Esophagus squamous epithelium (tissue), 5 donors: ENCODE results near the gene METTL14. TPM values are rescaled to one million over a fixed set of nuclear protein-coding genes. Genes with fewer than 3 reads are reported as not detected.

Experiments
- DNase-seq: peaks from one replicate; lab custom pipeline; 2025; lab: John Stamatoyannopoulos, UW
- H3K27ac ChIP-seq, 4 donors: fragments of 200-600 bp; sonication (generic); one replicate each; pipeline ENCODE4 v1.5.1; 2016 to 2019; ENCODE audit warnings: mild to moderate bottlenecking in 1 of 4
- H3K27me3 ChIP-seq, 4 donors: fragments of 200-600 bp; sonication (generic); 1 replicate in 3 of 4; 2 replicates in 1 of 4; pipeline versions ENCODE4 v1.5.1 to v1.6.0; 2017 to 2021; ENCODE audit warnings: antibody characterized with exemption in 1 of 4
- H3K36me3 ChIP-seq, 3 donors: fragments of 200-600 bp; sonication (generic); one replicate each; pipeline ENCODE4 v1.5.1; 2016 to 2019
- H3K4me1 ChIP-seq, 3 donors: fragments of 200-600 bp; sonication (generic); one replicate each; pipeline ENCODE4 v1.5.1; 2017 to 2019
- H3K4me3 ChIP-seq, 4 donors: fragments of 200-600 bp; sonication (generic); 1 replicate in 3 of 4; 2 replicates in 1 of 4; pipeline ENCODE4 v1.5.1; 2016 to 2019; ENCODE audit warnings: mild to moderate bottlenecking in 2 of 4, moderate library complexity in 1 of 4
- H3K9me3 ChIP-seq, 3 donors: fragments of 200-600 bp; sonication (generic); one replicate each; pipeline ENCODE4 v1.5.1; 2016 to 2019
- POLR2A ChIP-seq, 4 donors: fragments of 450-650 bp; IDR thresholded peaks; one replicate each; pipeline ENCODE4 v1.6.1; 2017; ENCODE audit warnings: antibody characterized with exemption in 4 of 4, mild to moderate bottlenecking in 4 of 4, moderate library complexity in 3 of 4
- WGBS, 2 donors: methylation state at CpG; one replicate each; pipeline ENCODE4 v1.1.5; 2018; 5-methylcytosine and 5-hydroxymethylcytosine counted together
- intact Hi-C: fragments of 100-400 bp; cut with DNase I; formaldehyde crosslinking; loops from one replicate; pipeline ENCODE4 v1.15.0; 2022
- total RNA-seq, 4 donors: library from RNA; depleted of rRNA; stranded (reverse); fragments of >200 nt; gene quantifications; one replicate each; pipeline ENCODE4 v1.1.0, GENCODE V29; 2016
- TF ChIP-seq, protein P1 (sequence below), 6 experiments: fragments of 450-650 bp in 4 of 6; fragments of 200-600 bp in 2 of 6; sonication (generic) in 2 of 6; IDR thresholded peaks; one replicate each; pipeline ENCODE4 v1.5.1; 2016 to 2019; ENCODE audit warnings: antibody characterized with exemption in 6 of 6, mild to moderate bottlenecking in 4 of 6, moderate library complexity in 4 of 6
- donor health status: DM: yes; HTN: yes; CAD: no.

The METTL14 gene
- total RNA-seq, 4 donors from 2014 or later: 30.9 to 42.0 (median 32.0) TPM

DNA sequence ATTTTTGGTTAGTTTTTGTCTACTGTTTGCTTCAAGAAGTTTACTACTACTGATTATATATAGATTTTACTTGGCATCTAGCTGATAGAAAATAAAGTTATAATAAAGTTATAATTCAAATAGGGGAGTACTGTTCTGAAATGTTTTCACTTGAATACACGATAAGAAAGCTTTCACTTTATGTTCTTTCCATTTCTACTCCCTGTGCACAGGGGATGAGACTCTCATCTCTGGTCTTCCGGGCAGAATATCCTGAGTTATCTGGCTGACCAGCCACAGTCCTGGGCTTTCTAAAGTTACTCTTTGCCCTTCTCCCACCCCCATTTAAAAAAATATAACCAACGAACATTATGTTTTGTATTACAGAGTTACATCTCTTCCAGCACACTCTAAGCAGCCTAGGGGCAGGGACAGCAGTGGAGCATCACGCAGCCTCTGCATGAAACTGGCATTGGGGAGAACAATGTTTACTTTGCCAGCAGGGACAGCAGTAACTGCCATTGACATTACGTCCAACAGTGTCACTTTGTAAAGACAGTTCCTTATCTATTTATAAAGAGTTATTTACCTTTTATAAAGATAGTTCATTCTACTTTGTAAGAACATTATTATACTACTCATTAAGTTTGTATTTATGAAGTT lies 64.3 kb downstream of the METTL14 start:
- TF ChIP-seq, protein P1, sequence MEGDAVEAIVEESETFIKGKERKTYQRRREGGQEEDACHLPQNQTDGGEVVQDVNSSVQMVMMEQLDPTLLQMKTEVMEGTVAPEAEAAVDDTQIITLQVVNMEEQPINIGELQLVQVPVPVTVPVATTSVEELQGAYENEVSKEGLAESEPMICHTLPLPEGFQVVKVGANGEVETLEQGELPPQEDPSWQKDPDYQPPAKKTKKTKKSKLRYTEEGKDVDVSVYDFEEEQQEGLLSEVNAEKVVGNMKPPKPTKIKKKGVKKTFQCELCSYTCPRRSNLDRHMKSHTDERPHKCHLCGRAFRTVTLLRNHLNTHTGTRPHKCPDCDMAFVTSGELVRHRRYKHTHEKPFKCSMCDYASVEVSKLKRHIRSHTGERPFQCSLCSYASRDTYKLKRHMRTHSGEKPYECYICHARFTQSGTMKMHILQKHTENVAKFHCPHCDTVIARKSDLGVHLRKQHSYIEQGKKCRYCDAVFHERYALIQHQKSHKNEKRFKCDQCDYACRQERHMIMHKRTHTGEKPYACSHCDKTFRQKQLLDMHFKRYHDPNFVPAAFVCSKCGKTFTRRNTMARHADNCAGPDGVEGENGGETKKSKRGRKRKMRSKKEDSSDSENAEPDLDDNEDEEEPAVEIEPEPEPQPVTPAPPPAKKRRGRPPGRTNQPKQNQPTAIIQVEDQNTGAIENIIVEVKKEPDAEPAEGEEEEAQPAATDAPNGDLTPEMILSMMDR (IDR thresholded peaks at IDR 0.05): no peak
- TF ChIP-seq POLR2A (IDR thresholded peaks at IDR 0.05): no peak
- H3K4me3 ChIP-seq: peak overlapping the region in 1 of 4 donors; percentile 11
- H3K27ac ChIP-seq: peak overlapping the region in 3 of 4 donors; percentile 45 to 55 (median 55)
- no peak for DNase-seq
- peaks cover 0 to 62% (median 11%) of the 10 kb centered on the region in 3 donors for H3K4me1 ChIP-seq
- WGBS, 2 donors: 67 to 68% methylated on average over 5 of the region's 5 CpGs
- peaks cover 0 to 31% (median 0%) of the 10 kb centered on the region in 3 donors for H3K36me3 ChIP-seq
- intact Hi-C loops: no loop called here
- no peaks in the 10 kb centered on the region for H3K27me3 ChIP-seq
- no peaks in the 10 kb centered on the region for H3K9me3 ChIP-seq

DNA sequence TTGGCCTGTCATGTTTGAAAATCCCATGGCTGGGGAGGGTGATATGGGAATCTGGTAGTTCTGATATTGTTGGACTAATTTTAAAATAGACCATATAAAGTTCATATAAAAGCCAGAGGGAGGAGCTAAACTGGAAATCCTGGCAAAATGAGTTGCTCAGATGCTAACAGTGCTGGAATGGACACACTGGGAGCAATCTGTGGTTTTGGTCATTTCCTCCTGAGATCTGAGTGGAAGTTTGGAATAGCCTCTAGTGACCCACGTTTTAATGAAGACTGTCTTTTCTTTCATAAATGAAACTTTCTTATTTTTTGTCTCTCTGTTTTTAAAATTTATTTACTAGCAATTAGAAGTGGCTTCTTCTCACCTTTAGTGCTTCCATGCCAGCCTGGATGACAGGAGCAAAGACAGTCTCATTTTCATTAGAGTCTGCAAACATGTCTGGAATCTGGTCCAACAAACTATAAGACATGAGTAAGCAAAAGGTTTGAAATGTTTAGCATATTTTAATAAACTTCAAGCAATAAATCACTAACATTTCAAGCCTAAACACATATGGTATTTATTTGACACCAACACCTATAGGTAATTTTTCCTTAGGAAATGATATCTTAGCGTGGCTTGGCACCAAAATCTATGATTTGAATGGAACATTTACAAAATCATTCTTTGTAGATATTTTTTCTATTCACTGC lies 66.6 kb downstream of the METTL14 start:
- Histone ChIP-seq H3K9me3 (no peaks in the 10 kb centered on the region), H3K27ac (peak overlapping the region in 1 of 4 donors; percentile 34), H3K4me1 (peaks cover 0 to 62% (median under 1%) of the 10 kb centered on the region in 3 donors), H3K36me3 (peaks cover 0 to 29% (median 0%) of the 10 kb centered on the region in 3 donors), H3K4me3 (no peak overlapping the region), H3K27me3 (no peaks in the 10 kb centered on the region)
- DNase-seq: no peak
- TF ChIP-seq, protein P1 (IDR thresholded peaks at IDR 0.05): no peak
- no peak for TF ChIP-seq POLR2A (IDR thresholded peaks at IDR 0.05)
- intact Hi-C loops: no loop called here
- WGBS, 2 donors: 52 to 76% methylated on average over 2 of the region's 2 CpGs

DNA sequence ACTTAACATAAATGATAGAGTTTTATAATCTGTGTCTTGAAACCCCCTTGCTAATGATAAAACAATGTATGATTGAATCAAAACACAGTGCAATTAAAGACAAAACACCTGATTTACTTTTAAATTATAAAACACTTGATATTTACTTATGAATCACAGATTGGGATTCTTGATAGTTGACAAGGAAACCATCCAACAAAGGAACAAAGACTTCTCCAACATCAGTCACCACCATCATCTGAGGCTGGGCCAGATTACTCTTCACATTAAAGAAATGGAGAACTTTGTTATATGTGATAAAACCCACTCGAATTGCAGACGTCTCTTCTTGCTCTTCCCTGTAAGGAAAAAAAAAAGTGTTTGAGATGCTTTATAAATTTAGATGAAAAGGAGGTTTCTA lies 67.4 kb downstream of the METTL14 start:
- Histone ChIP-seq H3K4me1 (peaks cover 0 to 63% (median 0%) of the 10 kb centered on the region in 3 donors), H3K4me3 (no peak overlapping the region), H3K9me3 (no peaks in the 10 kb centered on the region), H3K27me3 (no peaks in the 10 kb centered on the region), H3K36me3 (peaks cover 0 to 29% (median 0%) of the 10 kb centered on the region in 3 donors), H3K27ac (peak overlapping the region in 2 of 4 donors; percentile 76)
- no peak for DNase-seq
- WGBS, 2 donors: 70 to 78% methylated on average over 2 of the region's 2 CpGs
- TF ChIP-seq, protein P1 (IDR thresholded peaks at IDR 0.05): no peak
- no peak for TF ChIP-seq POLR2A (IDR thresholded peaks at IDR 0.05)
- intact Hi-C loops: no loop called here

DNA sequence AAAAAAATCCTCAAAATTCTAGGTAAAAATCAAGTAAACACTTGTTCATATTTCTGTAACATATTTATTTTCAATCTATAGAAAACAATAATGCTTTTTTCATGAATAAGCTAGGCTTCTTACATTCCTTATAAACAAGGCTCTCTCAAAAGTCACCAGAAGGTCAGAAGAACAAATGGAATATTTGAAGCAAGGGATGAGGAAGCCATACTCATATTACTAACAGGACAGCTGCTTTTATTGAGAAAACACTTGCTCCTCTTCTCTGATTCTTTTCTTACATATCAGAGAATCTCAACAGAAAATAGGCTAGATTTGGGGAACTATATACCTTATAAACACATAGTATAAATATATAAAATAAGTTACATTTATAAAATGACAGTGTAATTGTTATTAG lies 67.9 kb downstream of the METTL14 start:
- intact Hi-C loops: no loop called here
- TF ChIP-seq POLR2A (IDR thresholded peaks at IDR 0.05): no peak
- TF ChIP-seq, protein P1 (IDR thresholded peaks at IDR 0.05): no peak
- H3K4me1 ChIP-seq: peaks cover 0 to 68% (median 0%) of the 10 kb centered on the region in 3 donors

DNA sequence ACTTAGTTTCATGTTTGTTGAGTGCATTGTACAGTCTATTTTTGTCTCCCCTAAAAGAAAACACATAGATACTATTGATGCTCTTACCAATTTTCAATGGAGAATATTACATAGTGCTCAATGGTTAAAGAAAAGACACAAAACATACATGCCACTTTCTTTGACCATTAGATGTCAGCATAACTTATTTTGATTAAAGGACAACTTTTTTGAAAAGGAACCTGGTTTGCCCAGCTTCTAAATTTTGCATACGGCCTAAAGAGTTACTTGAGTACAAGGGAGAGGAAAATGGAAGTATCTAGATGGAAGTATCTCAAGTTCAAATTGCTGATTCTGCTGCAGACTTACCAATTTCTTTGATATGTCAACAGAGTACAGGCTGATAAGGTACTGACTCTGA lies 68.5 kb downstream of the METTL14 start:
- Histone ChIP-seq H3K4me3 (no peak overlapping the region), H3K27ac (peak overlapping the region in 3 of 4 donors; percentile 70 to 76 (median 76)), H3K9me3 (no peaks in the 10 kb centered on the region), H3K27me3 (no peaks in the 10 kb centered on the region), H3K36me3 (peaks cover 0 to 29% (median 0%) of the 10 kb centered on the region in 3 donors), H3K4me1 (peaks cover 0 to 74% (median 0%) of the 10 kb centered on the region in 3 donors)
- WGBS, 2 donors: 47 to 58% methylated on average over 1 of the region's 1 CpG
- no peak for DNase-seq
- intact Hi-C loops: no loop called here
- TF ChIP-seq, protein P1 (IDR thresholded peaks at IDR 0.05): peak in 1 of 6 experiments; percentile 6
- TF ChIP-seq POLR2A (IDR thresholded peaks at IDR 0.05): no peak

More for the DNA sequence above, 67.9 kb downstream of the METTL14 start:
- Histone ChIP-seq H3K36me3 (peaks cover 0 to 29% (median 0%) of the 10 kb centered on the region in 3 donors), H3K27me3 (no peaks in the 10 kb centered on the region), H3K4me3 (no peak overlapping the region), H3K27ac (peak overlapping the region in 2 of 4 donors; percentile 76), H3K9me3 (no peaks in the 10 kb centered on the region)
- DNase-seq: no peak
